ENCODE data around the gene UBE3B. TPM values are rescaled to one million over a fixed set of nuclear protein-coding genes. Genes with fewer than 3 reads are reported as not detected.
"Not testable (repeated sequence)": the region's sequence is repeated elsewhere in the genome, so short reads cannot be mapped to it uniquely, and the experiment has no call there.

UBE3B gene
- total RNA-seq, 1 donor from 2014 or later = 39.1 TPM

- Histone ChIP-seq H3K27ac (no peak overlapping the region), H3K36me3 (peaks cover 46% of the 10 kb centered on the region), H3K9me3 (no peaks in the 10 kb centered on the region), H3K4me1 (peaks cover 65% of the 10 kb centered on the region), H3K27me3 (no peaks in the 10 kb centered on the region), H3K4me3 (no peak overlapping the region)
- DNase-seq (no peak), ATAC-seq (no peak)
- intact Hi-C loops (cut with DNase I) = no loop called here
- TF ChIP-seq CTCF (IDR thresholded peaks at IDR 0.05) = no peak
These were observed 7.9 kb upstream of the UBE3B start for GRCh38 chr12:109469517-109469916.

GRCh38 chr12:109473006-109473405 lies 4.4 kb upstream of the UBE3B start:
- intact Hi-C loops (cut with DNase I) = no loop called here
- Histone ChIP-seq H3K27ac (no peak overlapping the region), H3K4me3 (no peak overlapping the region), H3K9me3 (no peaks in the 10 kb centered on the region), H3K27me3 (no peaks in the 10 kb centered on the region), H3K4me1 (peaks cover 50% of the 10 kb centered on the region), H3K36me3 (peaks cover 15% of the 10 kb centered on the region)
- no peak for TF ChIP-seq CTCF (IDR thresholded peaks at IDR 0.05)
- DNase-seq (no peak), ATAC-seq (no peak)

- H3K27ac ChIP-seq; H3K27me3 ChIP-seq; DNase-seq; H3K9me3 ChIP-seq; intact Hi-C loops (cut with DNase I); ATAC-seq; H3K4me3 ChIP-seq; H3K36me3 ChIP-seq: not testable (repeated sequence)
- H3K4me1 ChIP-seq = peaks cover 52% of the 10 kb centered on the region
These were observed 3.7 kb upstream of the UBE3B start for GRCh38 chr12:109473526-109474270.

GRCh38 chr12:109475121-109475520 lies 2.3 kb upstream of the UBE3B start:
- ATAC-seq (no peak), DNase-seq (no peak)
- intact Hi-C loops (cut with DNase I) = no loop called here
- TF ChIP-seq CTCF (IDR thresholded peaks at IDR 0.05) = no peak
- no peaks in the 10 kb centered on the region for H3K9me3 ChIP-seq
- no peaks in the 10 kb centered on the region for H3K36me3 ChIP-seq
- H3K27ac ChIP-seq = no peak overlapping the region
- no peaks in the 10 kb centered on the region for H3K27me3 ChIP-seq
- peaks cover 57% of the 10 kb centered on the region for H3K4me1 ChIP-seq
- H3K4me3 ChIP-seq = peak overlapping the region; percentile 98

- ATAC-seq (no peak), DNase-seq (no peak)
- H3K27me3 ChIP-seq = no peaks in the 10 kb centered on the region
- peak overlapping the region; percentile 98 for H3K4me3 ChIP-seq
- intact Hi-C loops (cut with DNase I) = no loop called here
- peak overlapping the region; percentile 99 for H3K27ac ChIP-seq
- no peaks in the 10 kb centered on the region for H3K36me3 ChIP-seq
- no peaks in the 10 kb centered on the region for H3K9me3 ChIP-seq
- TF ChIP-seq CTCF (IDR thresholded peaks at IDR 0.05) = no peak
- peaks cover 48% of the 10 kb centered on the region for H3K4me1 ChIP-seq
These were observed 1.2 kb upstream of the UBE3B start for GRCh38 chr12:109475993-109476806.

GRCh38 chr12:109476807-109477184 lies 638 bp upstream of the UBE3B start:
- intact Hi-C loops (cut with DNase I) = no loop called here
- DNase-seq (no peak), ATAC-seq (peak; percentile 7)
- no peaks in the 10 kb centered on the region for H3K27me3 ChIP-seq
- H3K27ac ChIP-seq = peak overlapping the region; percentile 99
- H3K36me3 ChIP-seq = no peaks in the 10 kb centered on the region
- peak overlapping the region; percentile 98 for H3K4me3 ChIP-seq
- no peak for TF ChIP-seq CTCF (IDR thresholded peaks at IDR 0.05)
- peaks cover 44% of the 10 kb centered on the region for H3K4me1 ChIP-seq
- H3K9me3 ChIP-seq = no peaks in the 10 kb centered on the region

All from upper lobe of right lung (tissue), 1 donor.